GM19240 (cell line): Measurements from ENCODE around the gene TOMM6.
A peak's percentile ranks its signal among the peaks of the same experiment; 100 is the strongest.
"Not testable (repeated sequence)": the region's sequence is repeated elsewhere in the genome, so short reads cannot be mapped to it uniquely, and the experiment has no call there.

Experiments
- DNase-seq: peaks from one replicate; pipeline ENCODE4 v3.0.0; 2011; ENCODE audit warnings: low spot score; ENCODE audit not compliant: insufficient read length

The TOMM6 gene

GRCh38 chr6:41763470-41763869, 24.0 kb upstream of the TOMM6 start:
- no peak for DNase-seq

GRCh38 chr6:41766043-41766664, 21.3 kb upstream of the TOMM6 start:
- not testable (repeated sequence) for DNase-seq

- DNase-seq = no peak
Measured at GRCh38 chr6:41767112-41767833, 20.2 kb upstream of the TOMM6 start.

GRCh38 chr6:41768545-41769308, 18.8 kb upstream of the TOMM6 start:
- DNase-seq = no peak

- DNase-seq = no peak
Measured at GRCh38 chr6:41769376-41769775, 18.1 kb upstream of the TOMM6 start.

GRCh38 chr6:41770381-41771057, 17.0 kb upstream of the TOMM6 start:
- no peak for DNase-seq

GRCh38 chr6:41771058-41771983, 16.2 kb upstream of the TOMM6 start:
- DNase-seq = no peak

- DNase-seq = no peak
Measured at GRCh38 chr6:41774841-41775240, 12.7 kb upstream of the TOMM6 start.

- no peak for DNase-seq
Measured at GRCh38 chr6:41775293-41775882, 12.1 kb upstream of the TOMM6 start.

GRCh38 chr6:41777551-41778285, 9.8 kb upstream of the TOMM6 start:
- no peak for DNase-seq

GRCh38 chr6:41778895-41779294, 8.6 kb upstream of the TOMM6 start:
- DNase-seq = no peak

GRCh38 chr6:41779336-41779735, 8.2 kb upstream of the TOMM6 start:
- no peak for DNase-seq

- DNase-seq = peak; percentile 96
Measured at GRCh38 chr6:41779788-41780550, 7.5 kb upstream of the TOMM6 start, which contains the start of gene FRS3. Gene FRS3, minus strand, starts transcription at chr6:41779900. Its CDS starts 2,913 bp downstream, at chr6:41776987.

- DNase-seq = no peak
Measured at GRCh38 chr6:41780551-41781365, 6.7 kb upstream of the TOMM6 start, which contains the start of gene PRICKLE4. Gene PRICKLE4, plus strand, starts transcription at chr6:41780782. Its CDS starts 2,692 bp downstream, at chr6:41783474.

GRCh38 chr6:41781366-41781730, 6.1 kb upstream of the TOMM6 start:
- no peak for DNase-seq

- DNase-seq = no peak
Measured at GRCh38 chr6:41783106-41783780, 4.3 kb upstream of the TOMM6 start.

- no peak for DNase-seq
Measured at GRCh38 chr6:41784581-41785171, 2.8 kb upstream of the TOMM6 start.
